ENCODE results near the gene TOM1.
A peak's percentile ranks its signal among the peaks of the same experiment; 100 is the strongest.

TOM1 gene

DNA sequence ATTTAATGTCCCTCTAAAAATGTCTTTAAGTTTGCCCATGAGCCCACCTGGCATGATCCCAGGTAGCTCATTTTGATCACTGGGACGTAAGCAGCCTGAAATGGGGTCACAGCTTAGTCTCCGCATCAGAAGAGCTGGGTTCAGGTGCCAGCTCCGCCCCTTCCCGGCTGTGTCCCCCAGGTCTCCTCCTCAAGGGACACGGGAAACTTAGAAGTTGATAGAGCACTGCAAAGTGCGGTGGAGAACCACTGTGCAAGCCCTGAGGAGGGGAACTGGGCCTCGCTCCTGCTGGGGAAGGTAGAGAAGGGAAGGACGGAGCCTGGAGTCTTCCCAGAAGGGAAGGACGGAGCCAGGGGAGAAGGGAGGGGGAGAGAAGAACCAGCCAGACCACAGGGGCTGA, 7.7 kb downstream of the TOM1 start:
- no peak for DNase-seq (ENCODE audit: low spot score)

DNA sequence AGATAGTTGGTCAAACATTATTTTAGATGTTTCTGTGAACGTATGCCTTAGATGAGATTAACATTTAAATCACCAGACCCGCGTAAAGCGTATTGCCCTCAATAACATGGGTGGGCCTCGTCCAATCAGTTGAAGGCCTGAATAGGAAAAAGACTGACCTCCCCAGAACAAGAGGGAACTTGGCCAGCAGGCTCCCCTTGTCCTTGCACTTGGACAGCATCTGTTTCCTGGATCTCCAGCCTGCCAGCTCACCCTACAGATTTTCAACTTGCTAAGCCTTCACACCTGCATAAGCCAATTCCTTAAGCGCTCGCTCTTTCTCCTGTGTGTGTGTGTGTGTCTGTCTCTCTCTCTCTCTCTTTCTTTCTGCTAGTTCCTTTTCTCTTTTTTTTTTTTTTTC, 8.2 kb downstream of the TOM1 start:
- DNase-seq (ENCODE audit: low spot score) = no peak

DNA sequence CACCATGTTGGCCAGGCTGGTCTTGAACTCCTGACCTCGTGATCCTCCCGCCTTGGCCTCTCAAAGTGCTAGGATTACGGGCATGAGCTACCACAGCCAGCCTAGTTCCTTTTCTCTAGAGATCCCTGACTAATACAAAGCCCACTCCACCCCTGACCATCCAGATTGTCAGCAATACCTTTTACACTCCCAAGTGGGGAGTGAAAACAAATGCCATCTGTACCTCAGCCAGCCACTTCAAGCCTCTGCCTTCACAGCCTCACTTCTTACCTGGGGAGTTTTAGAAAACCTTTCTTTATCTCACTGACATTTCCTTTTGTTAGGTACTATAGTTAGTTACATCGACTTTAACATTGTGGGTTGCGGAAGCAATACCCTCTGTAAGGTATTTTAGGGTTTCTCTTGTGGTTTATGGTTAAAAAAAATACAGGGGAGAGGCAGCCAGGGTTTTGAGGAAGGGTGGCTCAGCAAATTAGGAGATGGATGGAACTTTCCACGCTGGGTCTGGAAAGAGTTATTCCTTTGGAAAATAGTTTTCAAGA, 8.9 kb downstream of the TOM1 start:
- no peak for DNase-seq (ENCODE audit: low spot score)

DNA sequence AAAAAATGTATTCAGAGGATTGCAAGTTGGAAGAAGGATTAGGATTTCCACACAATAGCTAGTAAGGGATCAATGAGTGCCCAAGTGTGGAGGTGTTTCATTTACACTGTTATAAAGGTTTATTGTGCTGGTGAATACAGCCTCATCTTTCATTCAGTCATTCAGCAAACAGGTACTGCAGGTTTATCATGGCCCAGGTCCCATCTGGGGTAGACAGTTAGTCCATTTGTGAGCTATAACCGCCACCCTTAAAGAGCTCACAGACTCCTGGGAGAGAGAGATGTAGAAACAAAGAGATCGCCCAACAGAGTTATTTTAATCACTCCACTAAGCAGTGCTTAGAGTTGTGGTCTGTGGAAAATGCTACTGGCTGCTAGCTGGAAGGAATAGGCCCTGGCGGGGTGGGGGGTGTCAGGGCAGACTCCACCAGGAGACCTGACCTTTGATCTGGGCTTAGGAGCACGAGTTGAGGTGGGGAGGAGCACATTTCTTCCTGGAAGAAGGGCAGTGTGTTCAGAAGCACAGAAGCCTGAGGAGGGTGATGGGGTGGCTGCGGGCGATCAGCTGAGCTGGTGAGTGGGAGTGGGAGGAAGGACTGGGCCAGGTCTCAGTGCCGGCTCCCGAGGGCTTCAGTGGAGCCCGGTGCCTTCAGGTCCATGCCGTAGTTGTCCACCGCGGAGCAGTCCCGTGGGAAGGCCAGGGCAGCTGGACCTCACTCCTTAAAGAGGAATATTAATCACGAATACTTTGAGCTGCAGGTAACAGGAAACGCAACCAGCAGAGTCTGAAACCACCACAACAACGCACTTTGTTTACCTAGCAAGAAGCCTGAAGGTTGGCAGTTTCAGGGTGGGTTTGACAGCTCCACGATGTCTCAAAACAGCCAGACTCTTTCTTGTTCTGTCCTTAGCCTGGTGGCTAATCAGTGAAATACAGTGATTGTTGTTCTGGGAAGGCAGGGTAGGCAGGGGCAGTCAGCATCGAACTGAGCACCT, 11.2 kb downstream of the TOM1 start:
- no peak for DNase-seq (ENCODE audit: low spot score)

DNA sequence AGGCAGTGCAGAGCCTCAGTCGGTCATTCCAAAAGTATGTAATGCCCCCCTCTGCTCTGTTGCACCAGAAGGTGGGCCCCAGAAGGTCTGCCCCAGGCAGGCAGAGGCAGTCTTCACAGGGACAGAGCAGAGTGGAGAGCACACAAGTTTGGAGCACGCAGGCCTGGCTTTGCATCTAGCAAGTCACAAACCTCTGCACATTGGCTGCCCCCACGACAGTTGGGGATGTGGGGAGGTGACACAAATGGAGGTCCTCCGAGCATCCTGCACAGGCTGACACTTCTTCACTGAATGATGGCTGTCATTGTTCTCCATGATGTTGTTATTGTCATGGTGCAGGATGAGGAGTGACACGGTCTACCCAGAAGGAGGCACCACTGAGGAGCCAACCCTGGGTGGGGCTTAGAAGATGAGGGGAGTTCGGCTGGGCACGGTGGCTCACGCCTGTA, 11.9 kb downstream of the TOM1 start:
- DNase-seq (ENCODE audit: low spot score) = no peak

DNA sequence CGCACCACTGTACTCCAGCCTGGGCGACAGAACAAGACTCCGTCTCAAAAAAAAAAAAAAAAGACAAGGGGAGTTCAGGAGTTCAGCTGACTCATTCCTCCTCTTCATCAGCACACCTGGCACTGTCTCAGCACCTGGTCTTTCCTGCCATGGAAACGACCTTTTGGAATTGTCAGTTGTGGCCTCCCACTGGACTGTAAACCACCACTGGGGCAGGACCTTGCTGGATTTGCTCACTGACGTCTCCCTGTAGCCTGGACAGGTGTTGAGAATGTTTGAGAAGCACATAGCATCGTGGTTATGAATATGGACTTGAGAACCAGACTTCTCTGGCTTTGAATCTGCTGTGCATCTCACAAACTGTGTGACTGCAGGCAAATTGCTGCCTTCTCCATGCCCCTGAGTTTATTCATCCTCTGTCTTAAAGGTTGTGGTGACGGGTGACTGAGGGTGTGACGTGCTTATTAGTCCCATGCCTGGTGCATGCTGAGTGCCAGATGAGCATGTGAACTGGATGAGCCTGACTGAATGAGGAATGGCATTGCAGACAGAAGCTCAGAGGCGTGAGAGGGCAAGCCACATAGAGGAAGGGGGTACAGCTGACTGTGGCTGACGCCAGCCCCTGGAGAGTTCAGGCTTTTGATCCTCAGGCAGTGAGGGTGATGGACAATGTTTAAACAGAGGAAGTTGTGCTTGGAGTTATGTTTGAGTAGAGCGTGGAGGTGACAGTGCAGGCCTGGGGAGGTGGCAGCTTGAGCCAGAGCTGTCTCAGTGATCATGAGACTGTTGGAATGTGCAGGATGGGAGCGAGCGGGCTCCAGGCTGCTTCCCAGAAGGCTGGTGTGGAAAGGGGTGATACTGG, 12.7 kb downstream of the TOM1 start:
- DNase-seq (ENCODE audit: low spot score) = no peak

DNA sequence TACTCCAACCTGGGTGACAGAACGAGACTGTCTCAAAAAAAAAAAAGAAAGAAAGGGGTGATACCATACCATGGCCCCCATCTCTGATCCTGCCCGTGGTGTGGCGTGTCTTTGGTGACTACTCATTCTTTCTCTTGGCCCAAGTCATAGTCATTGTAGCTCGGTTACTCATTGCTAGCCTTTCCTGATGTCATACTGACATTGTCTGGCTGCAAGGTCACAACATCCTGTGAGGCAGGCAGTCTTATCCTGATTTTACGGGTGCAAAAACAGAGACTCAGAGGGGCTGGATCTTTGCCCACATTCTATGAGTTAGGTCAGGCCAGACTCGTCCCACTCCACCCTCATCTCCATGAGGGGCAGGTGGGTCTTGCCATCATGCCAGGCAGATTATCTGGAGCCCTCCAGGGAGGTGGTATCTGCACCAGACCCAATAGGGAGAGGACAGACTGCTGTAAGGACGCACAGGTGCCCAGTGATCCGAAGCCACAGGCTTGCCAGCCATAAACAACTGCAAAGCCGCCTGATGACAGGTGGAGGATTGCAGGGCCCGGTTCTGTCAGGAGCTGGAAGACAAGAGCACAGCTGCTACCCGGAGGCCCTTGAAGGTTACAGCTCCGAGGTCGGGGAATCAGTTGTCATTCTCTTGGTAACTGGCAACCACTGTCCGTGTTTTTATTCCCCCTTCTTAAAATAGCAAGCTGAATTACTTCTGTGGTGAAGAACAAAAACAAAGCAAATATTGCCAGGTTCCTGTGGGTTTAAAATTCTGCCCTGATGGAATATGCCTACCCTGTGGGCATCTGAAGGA, 13.8 kb downstream of the TOM1 start:
- peak; percentile 17 for DNase-seq (ENCODE audit: low spot score)

DNA sequence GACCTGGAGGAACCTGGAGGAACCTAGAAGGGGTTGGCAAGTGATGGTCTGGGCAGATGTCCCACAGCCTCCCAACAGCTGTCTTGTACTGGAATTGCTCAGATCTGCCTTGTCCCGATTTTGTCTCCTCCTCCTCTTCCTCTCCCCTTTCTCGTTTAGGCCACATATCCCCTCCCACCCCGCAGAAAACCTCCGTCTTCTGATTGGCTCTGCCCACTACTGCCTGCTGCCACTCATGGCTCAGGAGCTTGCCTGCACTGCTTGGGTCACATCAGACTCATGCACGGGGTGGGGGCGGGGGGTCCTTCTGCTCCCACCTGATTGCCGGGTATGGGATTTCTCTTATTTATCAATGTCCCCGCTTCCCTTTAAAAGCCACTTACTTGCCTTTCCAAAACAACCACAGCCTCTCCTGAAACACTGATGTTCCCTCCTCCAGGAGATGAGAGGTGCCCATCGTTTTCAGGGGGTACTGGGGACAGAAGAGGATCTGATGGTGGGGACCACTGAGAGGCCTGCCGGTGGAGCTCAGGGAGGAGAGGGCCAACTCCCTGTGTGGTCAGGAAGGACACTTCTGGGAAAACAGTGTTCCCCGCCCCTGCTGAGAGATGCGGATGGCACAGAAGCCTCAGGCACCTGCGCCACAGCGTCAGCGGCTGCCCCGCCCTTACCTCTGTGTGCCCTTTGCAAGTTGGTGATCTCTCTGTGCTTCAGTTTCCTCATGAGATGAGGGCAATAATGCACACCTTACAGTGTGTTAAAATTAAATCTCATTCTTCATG, 14.7 kb downstream of the TOM1 start:
- no peak for DNase-seq (ENCODE audit: low spot score)

DNA sequence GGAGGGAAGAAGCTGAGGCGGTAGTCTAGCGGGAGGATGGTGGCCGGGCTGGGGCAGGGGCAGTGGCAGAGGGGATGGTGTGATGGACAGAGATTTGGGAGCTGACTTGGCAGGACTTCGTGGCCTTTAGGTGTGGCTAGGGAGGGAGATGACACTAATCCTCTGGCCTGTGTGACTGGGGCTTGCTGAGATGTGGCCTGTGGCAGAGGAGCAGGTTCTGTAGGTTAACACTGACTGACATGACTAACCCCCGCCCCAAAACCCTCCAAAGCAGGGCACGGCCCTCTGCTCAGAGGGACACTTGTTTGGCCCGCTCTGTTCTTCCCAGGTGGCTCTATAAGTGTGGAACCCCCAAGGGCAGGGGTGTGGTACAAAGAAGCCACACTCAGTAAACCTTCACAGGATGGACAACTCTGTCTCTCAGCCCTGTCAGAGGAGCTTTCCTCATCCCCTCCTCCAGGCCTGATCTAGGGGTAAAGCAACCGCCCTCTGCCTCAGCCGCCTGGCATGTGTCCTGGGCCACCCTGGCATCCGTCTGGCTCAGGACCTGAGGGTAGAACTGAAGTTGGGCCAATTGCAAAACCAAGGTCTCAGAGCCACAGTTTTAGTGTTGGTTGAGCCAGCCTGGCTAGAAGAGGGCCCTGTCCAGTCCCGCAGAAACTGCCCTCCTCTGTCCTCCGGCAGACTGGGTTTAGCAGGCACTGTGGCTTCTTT, 15.6 kb downstream of the TOM1 start:
- no peak for DNase-seq (ENCODE audit: low spot score)

DNA sequence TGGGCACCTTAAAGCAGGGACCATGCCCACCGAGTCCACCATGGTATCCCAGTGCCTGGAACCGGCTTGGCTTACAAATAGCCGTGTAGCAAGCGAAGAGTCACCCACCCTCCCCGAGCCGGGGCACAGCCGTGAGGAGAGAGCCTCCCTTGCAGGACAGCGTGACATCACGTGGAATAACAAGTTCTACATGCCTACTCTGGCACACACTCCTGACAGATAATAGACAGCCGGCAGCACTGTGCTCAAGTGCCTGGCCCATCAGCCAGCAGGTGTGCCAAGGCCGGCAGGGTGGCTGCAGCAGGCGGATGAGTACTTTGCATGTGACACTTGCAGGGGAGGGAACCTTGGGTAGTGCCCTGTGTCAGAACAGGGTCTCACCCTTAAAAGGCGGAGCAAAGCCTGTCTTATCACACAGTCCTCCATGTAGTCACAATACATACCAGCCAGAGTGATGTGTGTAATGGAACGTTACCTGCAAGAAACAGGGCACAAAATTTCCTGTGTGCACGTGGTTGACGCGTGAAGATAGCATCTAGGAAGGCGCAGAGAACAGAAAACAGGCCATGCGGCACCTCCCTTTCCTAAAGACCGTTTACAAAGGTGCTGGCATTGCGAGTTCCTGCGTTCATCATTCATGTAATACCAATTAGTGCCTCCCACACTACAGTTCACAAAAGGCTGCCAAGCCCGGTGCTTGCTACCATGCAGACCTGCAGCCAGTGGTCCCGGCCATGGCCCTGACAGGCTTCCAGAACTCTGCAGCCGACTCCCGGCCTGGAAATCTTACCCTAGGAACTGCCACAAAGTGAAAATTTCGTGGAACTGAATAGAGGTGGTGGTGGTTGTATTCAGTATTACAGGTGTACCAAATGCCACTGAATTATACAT, 16.4 kb downstream of the TOM1 start:
- DNase-seq (ENCODE audit: low spot score) = peak; percentile 29

DNA sequence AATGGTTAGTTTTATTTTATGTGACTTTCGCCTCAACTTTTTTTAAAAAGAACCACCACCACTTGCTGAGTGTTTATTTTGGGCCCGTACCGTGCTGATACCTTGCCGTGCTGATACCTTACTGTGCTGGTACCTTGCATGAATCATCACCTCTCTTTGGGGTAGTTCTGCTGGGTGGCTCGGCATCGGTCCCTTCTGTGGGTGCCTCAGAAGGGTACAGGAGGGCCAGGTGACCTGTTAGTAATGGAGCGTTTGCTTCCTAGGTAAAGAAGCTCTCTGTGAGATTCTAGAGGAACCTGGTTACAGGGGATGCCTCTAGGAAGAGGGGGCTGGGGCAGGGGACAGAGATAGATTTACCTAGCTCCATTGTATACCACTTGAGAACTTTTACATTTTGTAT, 17.1 kb downstream of the TOM1 start:
- no peak for DNase-seq (ENCODE audit: low spot score)

DNA sequence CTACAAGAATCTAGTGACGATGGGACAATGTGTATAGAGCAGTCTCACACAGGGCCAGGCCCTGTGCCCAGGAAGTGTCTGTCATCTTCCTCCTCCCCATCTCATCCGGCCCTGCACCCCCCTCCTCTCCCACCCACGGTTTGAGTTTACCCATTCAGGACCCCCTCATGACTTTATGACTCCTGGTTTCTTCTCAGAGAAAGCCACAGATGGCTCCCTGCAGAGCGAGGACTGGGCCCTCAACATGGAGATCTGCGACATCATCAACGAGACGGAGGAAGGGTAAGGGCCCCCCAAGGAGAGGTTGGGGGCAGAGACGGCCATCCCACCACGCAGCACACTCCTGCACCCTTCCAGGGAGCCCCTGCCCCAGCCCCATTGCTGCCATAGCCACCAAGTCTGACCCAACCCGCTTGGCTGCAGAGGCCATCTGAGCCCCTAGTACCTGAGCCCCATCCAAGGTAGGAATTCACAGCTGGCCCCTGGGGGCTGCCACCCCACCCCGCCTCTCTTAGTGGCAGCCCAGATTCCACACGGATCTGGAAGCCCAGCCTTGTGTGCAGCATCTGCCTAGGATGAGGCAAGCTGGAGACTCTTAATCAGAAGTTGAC, 18.1 kb downstream of the TOM1 start:
- DNase-seq (ENCODE audit: low spot score) = no peak

DNA sequence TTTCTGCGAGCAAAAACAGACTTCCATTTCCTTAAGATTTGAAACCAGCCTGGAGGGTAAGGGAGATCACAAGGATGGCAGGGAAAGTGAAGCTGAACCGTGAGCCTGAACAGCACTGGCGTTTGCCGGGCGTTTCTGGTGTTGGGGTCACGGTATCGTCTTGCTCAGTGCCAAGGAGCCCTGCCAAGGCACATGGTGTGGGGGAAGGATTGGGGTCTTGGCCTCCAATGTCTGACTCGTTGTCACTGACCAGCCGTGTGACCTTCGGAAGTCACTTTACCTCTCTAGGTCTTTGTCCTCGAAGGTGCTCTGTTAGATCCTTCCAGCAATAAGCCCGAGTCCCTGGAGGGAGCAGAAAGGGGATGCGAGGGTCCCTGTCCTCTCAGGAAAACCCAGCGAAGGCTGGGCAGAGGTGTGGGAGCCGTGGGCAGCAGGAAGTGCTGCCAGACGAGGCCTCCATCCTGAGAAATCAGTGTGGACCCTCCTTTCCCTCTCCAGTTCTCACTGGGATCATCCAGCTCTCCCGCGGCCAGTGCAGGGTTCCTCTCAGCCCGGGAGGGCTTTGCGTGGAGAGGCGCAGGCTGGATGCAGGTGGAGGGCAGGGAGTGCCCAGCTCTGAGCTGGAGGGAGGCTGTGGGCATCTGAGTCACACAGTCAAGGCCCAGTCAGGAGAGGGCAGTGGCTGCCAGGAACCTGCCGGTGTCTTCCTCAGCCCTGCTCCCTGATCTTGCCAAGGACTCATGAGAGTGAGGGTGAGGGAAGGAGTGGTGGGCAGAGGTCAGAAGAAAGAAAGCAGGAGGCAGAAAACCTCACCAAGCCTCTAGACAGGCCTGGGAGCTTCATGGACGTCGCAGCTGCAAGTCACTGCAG, 18.9 kb downstream of the TOM1 start:
- DNase-seq (ENCODE audit: low spot score) = no peak

DNA sequence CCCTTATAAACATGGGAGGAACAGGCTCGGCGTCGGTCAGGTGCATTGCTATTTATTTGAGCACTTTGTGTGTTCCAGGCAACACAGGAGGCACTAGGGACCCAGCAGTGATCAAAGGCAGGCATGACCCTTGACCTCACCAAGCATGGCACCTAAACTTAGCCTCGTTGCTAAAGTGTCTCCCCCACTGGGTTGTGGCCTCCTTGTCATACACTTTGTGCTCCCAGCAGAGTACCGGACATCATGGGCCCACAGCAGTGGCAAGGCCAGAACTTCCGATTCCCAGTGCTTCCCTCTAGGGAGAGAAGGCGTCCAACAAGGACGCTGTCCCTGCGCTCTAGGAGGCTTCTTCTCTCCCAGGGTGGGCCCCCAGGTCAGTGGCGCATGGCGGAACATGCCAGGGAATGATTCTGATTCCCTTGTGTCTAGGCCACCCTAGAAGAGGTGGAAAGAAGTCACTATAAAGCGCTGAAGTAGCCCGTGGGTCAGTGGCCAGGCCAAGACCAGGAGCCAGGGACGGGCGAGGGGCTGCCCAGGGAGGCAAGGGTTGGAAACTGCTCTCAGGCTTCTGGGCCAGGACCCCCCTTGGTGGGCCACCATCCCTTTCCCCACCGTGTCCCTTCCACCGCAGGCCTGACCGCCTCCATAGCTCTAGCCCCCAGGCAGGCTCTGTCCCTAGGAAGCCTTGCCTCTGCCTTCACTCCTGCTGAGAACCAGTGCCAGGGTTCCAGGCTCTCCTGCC, 19.7 kb downstream of the TOM1 start:
- DNase-seq (ENCODE audit: low spot score) = no peak

DNA sequence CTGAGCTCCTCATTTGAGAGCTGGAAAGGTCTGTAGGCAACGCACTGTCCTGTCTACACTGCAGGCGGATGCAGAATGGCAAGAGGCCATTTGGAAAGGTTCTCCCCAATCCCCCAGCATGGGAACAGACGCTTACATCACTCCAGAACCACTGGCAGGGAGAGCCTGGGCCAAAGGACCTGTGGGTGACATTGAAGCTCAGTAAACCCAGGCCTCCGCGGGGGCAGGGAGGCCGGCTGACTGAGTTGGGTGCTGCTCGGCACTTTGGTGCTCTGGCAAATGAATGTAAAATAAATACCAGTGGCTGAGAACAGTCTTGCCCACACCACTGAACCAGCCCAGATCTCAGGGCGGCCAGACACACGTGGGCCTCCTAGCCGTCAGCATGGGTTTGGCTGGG, 22.4 kb downstream of the TOM1 start:
- DNase-seq (ENCODE audit: low spot score) = no peak

DNA sequence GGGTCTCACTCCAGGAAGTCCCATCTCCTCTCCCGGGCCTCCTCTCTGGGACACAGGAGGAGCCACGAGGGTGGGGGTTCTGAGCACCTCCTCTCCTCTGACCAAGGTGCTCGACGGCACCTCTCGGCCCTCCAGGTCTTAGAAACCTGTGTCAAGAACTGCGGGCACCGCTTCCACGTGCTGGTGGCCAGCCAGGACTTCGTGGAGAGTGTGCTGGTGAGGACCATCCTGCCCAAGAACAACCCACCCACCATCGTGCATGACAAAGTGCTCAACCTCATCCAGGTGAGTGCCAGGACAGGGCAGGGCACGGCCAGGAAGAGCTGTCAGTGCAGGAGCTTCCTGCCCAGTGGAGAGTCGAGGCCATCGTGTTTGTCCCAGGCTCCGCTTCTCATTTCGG, 23.2 kb downstream of the TOM1 start:
- DNase-seq (ENCODE audit: low spot score) = no peak

DNA sequence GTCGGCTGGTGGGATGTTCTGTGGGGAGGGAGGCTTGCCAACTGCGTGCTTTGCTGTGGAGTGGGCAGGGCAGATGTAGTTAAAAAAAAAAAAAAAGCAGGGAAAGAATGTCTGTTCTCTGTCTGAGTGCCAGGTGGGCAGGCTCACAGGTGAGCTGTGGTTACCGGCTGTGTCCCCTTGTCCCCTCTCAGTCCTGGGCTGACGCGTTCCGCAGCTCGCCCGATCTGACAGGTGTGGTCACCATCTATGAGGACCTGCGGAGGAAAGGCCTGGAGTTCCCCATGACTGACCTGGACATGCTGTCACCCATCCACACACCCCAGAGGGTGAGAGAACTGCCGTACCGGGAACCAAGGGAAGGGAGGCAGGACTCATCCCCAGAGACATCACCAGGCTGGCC, 23.6 kb downstream of the TOM1 start:
- DNase-seq (ENCODE audit: low spot score) = no peak
